Fibroblast of villous mesenchyme (primary cell): ENCODE measurements around the gene LAMTOR4. TPM values are rescaled to one million over a fixed set of nuclear protein-coding genes. Genes with fewer than 3 reads are reported as not detected.
A peak's percentile ranks its signal among the peaks of the same experiment; 100 is the strongest.
"Not testable (repeated sequence)": the region's sequence is repeated elsewhere in the genome, so short reads cannot be mapped to it uniquely, and the experiment has no call there.

Source experiments
- DNase-seq: peaks from one replicate; pipeline ENCODE4 v3.0.0-alpha.2; 2010; ENCODE audit warnings: low read depth
- H3K4me3 ChIP-seq: 2 replicates; pipeline ENCODE4 v1.5.1; 2011; ENCODE audit warnings: low read depth, mild to moderate bottlenecking, low read length
- total RNA-seq: library from RNA; depleted of rRNA; stranded (reverse); fragments of >200 nt; gene quantifications from 2 replicates; pipeline ENCODE4 v1.2.3, GENCODE V29; 2012
- TF ChIP-seq, protein P1 (sequence below): IDR thresholded peaks from 2 replicates; pipeline ENCODE4 v1.5.1; 2012; ENCODE audit warnings: low read depth, mild to moderate bottlenecking, low read length; ENCODE audit not compliant: insufficient read depth

LAMTOR4 gene
- total RNA-seq, 1 donor: 65.2 TPM

DNA sequence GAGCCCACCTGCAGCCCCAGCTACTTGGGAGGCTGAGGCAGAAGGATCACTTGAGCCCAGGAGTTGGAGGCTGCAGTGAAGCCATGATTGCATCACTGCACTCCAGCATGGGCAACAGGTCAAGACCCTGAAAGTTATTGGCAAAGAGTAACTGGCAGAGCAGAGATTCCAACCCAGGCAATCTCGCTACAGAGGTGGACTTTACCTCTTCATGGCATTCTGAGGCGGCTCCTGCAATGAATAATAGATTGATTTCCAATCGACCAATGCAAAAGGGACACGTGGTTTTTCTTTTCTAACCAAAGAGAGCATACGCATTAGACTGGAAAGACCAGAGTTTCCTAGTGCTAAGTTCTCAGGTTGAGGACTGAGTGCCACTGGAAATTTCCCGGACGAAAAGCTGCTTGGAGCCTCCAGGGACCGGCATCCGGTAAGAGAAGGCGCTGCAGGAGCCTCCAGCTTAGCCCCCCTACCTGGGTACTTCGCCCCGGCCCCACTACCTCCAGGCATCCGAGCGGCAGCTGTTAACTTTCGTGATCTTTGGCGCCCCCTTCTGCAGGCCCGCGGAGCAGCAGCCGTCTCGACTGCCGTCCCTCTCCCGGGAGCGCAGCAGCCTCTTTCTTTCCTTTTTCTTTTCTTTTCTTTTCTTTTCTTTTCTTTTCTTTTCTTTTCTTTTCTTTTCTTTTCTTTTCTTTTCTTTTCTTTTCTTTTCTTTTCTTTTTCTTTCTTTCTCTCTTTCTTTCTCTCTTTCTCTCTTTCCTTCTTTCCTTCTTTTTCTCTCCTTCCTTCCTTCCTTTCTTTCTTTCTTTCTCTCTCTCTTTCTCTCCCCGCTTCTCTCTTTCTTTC, 17.9 kb upstream of the LAMTOR4 start:
- TF ChIP-seq, protein P1, sequence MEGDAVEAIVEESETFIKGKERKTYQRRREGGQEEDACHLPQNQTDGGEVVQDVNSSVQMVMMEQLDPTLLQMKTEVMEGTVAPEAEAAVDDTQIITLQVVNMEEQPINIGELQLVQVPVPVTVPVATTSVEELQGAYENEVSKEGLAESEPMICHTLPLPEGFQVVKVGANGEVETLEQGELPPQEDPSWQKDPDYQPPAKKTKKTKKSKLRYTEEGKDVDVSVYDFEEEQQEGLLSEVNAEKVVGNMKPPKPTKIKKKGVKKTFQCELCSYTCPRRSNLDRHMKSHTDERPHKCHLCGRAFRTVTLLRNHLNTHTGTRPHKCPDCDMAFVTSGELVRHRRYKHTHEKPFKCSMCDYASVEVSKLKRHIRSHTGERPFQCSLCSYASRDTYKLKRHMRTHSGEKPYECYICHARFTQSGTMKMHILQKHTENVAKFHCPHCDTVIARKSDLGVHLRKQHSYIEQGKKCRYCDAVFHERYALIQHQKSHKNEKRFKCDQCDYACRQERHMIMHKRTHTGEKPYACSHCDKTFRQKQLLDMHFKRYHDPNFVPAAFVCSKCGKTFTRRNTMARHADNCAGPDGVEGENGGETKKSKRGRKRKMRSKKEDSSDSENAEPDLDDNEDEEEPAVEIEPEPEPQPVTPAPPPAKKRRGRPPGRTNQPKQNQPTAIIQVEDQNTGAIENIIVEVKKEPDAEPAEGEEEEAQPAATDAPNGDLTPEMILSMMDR: peak; percentile 76
- peak; percentile 56 for DNase-seq
- no peak overlapping the region for H3K4me3 ChIP-seq

- no peak for DNase-seq
- TF ChIP-seq, protein P1: no peak
- no peak overlapping the region for H3K4me3 ChIP-seq
These were observed 16.6 kb upstream of the LAMTOR4 start for GRCh38 chr7:100132126-100132525.

GRCh38 chr7:100132697-100133151, 16.0 kb upstream of the LAMTOR4 start:
- no peak overlapping the region for H3K4me3 ChIP-seq
- peak; percentile 69 for DNase-seq
- TF ChIP-seq, protein P1: peak; percentile 98

DNA sequence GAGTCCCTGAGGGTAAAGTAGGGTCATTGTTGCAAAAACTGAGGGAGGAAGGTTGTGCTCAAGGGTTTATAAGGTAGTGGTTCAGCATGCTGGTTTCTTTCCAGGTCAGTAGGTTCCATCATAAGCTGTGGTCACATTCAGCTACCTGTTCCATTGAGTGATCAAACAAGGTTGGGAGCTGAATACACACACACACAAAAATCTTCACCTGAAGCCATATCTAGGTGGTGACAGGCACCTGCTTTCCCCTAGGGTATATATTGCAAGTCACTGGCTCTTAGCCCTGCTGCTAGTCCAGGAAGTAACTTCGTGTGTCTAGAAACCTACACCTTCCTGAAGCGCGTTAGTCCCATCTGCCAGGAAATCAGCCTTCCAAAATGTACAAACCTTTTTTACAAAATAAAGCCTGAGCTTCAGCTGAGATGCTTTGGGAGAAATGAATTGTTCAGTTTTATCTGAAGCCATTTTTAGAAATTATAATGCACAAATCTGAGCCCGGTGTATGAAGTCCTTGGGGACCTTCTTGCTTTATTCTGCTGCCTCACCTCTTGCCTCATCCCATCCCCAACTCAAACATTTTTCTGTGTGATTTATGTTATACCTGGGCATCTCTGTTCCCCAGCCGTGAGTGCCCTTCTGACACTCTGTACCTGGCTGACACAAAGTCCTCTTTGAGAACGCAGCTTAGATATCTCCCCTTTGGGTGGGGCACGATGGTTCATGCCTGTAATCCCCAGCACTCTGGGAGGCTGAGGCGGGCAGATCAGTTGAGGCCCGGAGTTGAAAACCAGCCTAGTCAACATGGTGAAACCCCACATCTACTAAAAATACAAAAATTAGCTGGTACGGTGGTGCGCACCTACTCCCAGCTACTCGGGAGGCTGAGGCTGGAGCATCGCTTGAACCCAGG, 10.6 kb upstream of the LAMTOR4 start:
- DNase-seq: no peak
- TF ChIP-seq, protein P1: no peak
- H3K4me3 ChIP-seq: no peak overlapping the region

GRCh38 chr7:100141555-100141949, 7.2 kb upstream of the LAMTOR4 start:
- no peak overlapping the region for H3K4me3 ChIP-seq
- DNase-seq: no peak
- TF ChIP-seq, protein P1: no peak

GRCh38 chr7:100142461-100142860, 6.3 kb upstream of the LAMTOR4 start:
- no peak for DNase-seq
- TF ChIP-seq, protein P1: no peak
- no peak overlapping the region for H3K4me3 ChIP-seq

GRCh38 chr7:100146350-100146749, 2.4 kb upstream of the LAMTOR4 start:
- peak; percentile 75 for DNase-seq
- H3K4me3 ChIP-seq: not testable (repeated sequence)
